T-helper 1 cell (primary cell): ENCODE measurements around the gene KLHL35.
"Not testable (repeated sequence)": the region's sequence is repeated elsewhere in the genome, so short reads cannot be mapped to it uniquely, and the experiment has no call there.

Experiments
- DNase-seq, 5 donors: peaks; one replicate each; pipeline ENCODE4 v3.0.0-alpha.2; 2012 to 2020

Gene KLHL35

DNA sequence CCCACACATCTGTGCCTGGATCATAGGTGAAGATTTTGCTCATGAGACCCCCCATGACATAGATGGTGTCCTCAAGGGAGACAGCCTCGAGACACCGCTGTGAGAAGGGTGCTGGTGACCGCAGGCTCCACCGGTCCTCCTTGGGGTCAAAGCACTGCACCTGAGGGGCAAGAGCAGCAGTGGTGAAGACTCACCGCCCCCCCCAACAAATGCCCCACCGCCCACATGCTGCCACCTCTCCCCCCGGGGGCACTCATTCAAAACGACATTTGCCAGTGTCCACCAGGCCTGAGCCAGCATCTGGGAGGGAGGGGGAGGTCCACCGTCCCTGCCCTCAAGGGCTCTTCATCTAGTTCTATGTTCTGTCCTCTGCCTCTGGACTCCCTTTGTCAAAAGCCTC lies 9.3 kb downstream of the KLHL35 start:
- DNase-seq = no peak

DNA sequence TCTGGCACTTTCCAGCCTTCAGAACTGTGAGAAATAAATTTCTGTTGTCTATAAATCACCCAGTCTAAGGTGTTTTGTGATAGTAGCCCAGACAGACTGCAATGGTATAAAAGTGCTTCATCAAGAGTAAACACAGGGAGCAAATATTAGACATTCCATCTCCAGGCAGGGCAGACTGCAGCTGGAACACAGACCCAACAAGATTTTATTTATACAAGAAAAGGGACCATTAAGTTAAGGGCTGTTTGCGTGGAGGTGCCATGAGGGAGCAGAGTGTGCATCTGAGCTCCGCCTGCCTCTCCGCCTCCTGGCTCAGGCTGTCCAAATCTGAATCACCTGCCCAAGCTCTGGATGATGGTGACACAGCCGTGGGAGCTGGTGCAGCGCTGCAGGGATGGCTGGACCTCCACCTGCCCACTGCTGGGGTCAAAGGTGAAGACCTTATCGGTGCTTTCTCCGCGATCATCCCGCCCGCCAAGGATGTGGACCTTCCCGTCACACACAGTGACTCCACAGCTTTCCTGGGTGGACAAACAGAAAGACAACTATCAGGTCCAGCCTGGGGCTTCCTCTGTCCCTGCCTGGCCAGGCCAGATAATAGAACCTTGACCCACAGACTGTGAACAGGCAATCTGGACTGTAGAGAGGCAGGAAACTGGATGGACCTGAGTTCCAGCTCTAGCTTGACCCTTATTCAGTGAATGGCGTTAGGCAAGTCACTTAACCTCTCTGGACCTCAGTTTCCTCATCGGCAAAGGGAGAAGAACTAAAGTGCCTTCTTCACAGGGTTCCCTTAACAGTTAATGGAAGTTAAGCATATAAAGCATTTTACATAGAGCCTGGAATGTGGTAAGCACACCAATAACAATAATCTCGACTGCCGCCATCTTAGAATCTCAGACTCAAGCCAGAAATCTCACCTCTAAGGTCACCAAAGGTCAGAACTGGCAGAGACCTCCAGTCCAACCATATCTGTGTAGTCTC lies 10.5 kb downstream of the KLHL35 start:
- DNase-seq = no peak

DNA sequence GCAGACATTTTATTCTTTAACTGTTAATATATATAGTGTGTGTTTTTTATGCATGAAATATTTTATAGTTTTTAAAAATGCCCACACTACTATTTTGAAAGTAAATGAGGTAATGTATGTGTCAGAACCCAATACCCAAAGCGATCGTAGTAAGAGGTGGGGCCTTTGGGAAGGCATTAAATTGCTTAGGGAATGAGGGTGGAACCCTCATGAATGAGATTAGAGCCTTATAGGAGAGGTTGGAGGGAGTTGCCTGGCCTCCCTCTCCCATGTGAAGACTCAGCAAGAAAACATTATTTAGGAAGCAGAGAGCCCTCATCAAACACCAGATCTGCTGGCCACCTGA lies 11.1 kb downstream of the KLHL35 start:
- DNase-seq = no peak

DNA sequence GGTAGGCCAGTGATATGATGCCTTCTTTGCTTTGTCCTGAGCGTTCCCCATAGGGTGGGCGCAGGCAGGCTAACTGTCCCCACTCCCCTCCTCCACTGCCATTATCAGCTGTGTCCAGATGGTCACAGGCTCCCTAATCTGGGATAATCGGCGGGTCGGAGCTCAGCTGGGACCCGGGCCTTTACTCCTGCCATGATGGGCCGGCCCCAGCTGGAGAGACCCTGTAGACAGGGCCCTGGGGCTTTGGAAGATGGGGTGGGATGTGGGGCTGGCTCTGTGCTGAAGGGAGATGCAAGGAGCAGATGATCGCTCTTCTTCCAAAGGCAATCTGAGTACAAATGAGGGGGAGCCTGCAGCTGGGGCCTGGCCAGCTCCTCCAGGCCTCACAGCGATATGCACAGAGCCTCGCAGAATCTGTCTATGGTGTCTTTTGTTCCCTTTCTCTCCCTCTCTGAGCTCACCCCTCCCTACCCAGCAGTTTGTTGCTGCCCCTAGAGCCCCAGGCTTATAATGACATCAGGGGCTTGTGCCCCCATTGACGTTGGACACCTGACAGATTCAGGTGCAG lies 11.9 kb downstream of the KLHL35 start:
- no peak for DNase-seq

DNA sequence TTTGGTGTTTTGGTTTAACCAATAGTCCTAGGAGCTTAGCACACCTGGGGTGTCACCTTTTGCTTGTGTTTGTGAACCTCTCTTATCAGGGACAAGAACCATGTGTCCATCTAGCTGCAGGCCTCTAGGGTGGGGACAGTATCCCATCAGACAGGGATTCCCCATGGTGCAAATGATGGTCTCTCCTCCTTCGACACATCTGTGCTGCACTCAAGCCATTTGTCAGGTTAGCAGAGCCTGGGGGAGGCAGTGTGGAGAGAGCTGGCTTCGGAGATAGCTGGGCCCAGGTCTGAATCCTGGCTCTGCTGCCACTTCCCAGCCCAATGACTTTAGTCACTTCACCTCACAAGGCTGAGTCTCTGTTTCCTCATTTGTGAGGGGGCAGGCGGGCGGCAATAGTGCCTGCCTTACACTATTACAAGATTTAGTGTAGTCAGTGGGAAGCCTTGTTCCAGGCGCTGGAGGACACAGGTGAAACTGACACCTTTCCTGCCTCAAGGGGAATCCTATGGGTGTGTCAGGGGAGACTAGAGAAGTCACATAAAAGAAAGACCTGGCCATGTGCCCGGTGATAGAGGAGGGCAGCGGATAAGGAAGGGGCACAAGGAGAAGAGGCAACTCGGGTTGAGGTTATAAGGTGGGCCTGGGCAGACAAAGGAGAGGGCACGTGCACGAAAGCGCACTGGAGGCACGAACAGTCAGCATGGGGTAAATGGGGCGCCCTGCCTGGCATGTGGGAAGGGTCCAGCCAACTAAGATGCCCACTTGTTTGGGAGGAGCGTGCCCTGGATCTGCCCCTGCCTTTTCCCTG lies 12.6 kb downstream of the KLHL35 start:
- no peak for DNase-seq

DNA sequence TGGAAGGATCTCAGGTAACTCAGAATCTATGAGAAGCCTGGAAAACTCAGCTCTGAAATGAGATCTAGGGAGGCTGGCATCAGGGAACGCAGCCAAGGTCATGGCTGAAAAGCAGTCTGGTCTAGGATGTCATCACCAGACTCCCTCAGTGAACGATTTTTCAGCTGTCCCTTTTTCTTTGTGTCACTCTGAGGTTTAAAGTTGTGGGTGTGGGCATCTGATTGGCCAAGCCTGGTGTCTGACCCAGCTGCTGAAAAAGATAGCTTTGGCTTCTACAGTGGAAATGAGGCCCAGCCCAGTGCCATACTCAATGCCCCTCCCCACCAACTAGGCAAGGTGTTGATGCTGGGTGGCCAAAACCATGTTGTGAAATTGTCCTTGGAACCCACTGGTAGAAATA lies 19.1 kb downstream of the KLHL35 start:
- DNase-seq = no peak

DNA sequence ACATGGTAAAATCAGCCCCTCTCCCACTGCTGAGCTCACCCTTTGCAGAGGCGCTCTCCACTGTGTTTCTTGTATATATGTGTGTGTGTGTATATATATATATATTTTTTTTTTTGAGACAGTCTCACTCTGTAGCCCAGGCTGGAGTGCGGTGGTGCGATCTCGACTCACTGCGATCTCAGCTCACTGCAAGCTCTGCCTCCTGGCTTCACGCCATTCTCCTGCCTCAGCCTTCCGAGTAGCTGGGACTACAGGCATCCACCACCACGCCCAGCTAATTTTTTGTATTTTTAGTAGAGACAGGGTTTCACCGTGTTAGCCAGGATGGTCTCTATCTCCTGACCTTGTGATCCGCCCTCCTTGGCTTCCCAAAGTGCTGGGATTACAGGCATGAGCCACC lies 19.9 kb downstream of the KLHL35 start:
- not testable (repeated sequence) for DNase-seq

DNA sequence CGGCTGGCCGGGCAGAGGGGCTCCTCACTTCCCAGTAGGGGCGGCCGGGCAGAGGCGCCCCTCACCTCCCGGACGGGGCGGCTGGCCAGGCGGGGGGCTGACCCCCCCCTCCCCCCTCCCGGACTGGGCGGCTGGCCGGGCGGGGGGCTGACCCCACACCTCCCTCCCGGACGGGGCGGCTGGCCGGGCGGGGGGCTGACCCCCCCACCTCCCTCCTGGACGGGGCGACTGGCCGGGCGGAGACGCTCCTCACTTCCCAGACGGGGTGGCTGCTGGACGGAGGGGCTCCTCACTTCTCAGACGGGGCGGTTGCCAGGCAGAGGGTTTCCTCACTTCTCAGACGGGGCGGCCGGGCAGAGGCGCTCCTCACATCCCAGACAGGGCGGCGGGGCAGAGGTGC lies 23.0 kb downstream of the KLHL35 start:
- not testable (repeated sequence) for DNase-seq

DNA sequence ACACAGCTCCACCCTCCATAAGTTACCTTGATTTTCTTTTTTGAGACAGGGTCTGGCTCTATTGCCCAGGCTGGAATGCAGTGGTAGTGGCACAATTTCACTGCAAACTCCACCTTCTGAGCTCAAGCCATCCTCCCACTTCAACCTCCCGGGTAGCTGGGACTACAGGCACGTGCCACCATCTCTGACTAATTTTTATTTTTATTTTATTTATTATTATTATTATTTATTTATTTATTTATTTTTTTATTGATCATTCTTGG lies 24.1 kb downstream of the KLHL35 start:
- DNase-seq = no peak

DNA sequence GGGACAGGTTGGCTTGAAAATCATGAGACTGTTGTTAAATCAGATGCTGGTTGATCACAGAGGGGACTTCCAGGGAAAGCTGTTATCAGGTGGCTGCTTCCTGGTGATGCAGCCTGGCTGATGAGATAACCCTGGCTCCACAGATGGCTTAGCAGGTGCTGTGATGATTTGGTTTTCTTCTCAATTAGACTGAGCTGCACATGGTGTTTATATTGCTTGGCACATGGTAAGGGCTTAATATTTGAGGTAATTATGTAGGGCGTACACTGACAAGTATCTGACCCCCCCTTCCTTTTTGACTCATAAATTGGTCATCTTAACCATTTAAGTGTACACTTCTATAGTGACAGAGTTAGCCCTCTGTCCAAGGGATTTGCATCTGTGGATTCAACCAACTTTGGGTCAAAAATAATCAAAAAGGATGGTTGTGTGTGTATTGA lies 26.6 kb downstream of the KLHL35 start:
- DNase-seq = no peak

DNA sequence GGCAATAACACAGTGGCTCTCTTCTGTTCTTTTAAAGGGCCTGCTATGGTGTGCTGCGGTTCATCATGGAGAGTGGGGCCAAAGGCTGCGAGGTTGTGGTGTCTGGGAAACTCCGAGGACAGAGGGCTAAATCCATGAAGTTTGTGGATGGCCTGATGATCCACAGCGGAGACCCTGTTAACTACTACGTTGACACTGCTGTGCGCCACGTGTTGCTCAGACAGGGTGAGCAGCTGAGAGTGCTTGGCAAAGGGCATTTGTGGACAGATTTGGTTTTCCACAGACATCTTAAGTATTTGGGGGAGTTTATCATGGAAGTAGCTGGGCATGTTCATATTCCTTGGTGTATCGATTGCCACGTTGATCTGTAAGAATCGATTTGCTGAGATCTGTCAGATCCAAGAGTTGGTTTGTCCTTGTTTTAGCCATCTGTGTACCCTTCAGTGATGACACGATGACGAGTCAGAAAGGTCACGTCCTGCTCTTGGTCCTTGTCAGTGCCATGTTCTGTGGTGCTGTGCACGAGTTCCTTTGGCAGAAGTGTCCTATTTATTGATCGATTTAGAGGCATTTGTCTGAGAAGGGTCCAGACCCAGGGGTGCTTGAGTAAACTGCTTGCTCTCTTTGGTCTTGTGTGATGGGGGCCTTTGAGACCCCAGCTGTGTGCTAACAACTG lies 28.9 kb downstream of the KLHL35 start:
- DNase-seq = no peak

DNA sequence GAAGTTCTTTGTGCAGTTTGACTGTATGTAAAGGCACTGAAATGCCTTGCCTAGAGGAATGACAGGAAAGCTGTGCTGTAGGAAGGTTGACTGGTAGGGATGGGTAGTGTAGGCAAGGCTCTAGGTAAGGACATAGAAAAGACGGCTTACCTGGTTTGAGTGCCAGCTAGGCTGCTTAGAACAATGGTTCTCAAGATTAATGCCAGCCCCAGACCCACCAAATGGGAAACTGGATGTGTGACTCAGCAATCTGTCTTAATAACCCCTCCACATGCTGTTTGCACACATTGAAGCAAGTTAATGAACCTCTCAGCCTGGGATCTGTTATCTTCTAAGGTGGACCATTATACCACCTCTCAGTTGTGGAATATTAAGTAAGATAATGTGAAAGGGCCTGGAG lies 30.0 kb downstream of the KLHL35 start:
- DNase-seq = no peak

DNA sequence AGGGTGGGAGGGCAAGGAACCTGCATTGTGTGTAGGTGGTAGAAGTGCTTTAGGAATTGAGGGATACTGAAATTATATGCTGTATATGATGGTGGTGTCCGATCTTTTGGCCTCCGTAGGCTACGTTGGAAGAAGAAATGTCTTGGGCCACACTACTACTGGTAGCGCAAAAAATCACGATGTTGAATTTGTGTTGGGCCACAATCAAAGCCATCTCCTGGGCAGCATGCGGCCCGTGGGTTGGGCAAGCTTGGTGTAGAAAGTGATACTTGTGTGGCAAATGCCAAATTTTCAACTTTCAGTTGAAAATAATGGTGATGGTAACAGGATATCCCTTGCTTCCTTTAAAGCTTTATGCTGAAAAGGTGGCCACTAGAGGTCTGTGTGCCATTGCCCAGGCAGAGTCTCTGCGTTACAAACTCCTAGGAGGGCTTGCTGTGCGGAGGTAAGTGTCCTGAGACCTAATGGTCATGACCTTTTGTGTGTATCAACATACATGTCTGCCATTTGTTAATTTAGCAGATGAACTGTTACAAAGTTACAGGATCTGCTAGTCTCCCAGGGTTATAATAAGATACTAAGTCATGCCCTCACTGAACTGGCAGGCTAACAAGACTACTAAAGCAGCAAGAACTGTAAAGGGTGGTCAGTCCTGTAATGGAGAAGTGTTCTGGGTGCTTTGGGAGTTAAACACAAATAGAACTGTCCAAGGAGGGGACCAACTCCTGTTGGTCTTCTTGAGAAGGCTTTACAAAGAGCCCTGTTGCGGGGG lies 30.8 kb downstream of the KLHL35 start:
- DNase-seq = no peak

DNA sequence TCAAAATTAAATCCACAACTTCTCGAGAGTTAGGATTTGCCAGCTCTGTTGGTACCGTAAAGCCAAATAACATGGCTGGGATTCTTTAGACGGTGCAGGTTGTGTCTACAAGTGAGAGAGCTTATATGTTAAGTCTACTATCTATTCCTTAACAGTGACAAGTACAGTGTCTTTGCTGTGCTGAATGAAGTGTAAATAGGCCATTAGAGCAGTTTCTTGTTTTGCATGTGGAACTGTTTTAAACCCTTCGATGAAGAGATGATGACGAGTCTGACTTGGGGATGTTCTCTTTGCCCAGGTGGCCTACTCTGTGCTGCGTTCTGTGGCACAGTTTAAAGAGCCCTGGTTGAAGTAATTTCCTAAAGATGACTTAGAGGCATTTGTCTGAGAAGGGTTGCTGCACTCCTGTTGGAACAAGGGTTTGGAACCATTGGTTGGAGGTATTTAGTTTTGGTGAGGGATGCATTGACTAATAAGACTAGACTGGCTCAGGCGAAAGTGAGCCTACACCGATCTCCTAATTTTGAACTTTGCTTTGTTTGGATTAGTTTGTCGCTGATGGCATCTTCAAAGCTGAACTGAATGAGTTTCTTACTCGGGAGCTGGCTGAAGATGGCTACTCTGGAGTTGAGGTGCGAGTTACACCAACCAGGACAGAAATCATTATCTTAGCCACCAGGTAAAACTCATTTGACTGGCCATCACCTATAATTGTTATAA lies 32.7 kb downstream of the KLHL35 start:
- peak in 2 of 5 donors; percentile 6 to 27 for DNase-seq

DNA sequence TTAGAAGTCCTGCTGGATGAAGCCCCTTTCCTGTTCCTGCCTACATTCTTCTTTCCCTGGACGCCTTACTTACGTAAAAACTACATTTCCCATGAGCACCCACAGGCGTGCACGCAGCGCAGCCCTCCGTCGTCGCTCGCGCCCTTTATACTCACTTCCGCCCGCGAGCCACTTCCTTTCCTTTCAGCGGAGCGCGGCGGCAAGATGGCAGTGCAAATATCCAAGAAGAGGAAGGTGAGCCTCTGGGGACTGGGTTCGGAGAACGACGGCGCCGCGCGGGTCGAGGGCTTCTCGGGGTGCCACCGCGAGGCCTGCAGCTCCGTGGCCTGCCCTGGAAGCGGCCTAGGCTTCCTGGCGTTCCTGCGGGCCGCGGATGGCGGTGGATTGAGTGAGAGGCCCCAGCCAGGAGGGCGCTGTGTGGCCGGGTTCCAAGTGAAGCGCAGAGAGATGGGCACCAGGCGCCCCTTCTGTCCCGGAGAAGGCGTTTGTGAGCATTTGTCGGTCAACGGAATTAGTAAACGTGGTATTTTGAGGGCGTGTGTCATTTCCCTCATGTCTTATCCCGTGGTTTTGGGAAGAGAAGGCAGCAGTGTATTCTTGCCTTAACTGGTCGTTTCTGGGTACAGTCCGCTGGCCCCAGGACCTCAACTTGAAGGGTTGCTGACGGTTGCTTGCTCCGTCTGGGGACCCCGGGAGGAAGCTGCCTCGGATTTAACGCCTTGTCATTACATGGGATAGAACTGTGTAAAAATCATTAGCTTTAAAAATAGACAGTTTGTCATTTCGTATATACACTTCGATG lies 33.5 kb downstream of the KLHL35 start, which contains the start of gene RPS3:
Gene RPS3, plus strand, starts transcription at position 175 of the 802 bp plus-strand sequence. Its CDS starts 30 bp downstream, at position 205.
- DNase-seq = peak; percentile 71 to 91 (median 78)

DNA sequence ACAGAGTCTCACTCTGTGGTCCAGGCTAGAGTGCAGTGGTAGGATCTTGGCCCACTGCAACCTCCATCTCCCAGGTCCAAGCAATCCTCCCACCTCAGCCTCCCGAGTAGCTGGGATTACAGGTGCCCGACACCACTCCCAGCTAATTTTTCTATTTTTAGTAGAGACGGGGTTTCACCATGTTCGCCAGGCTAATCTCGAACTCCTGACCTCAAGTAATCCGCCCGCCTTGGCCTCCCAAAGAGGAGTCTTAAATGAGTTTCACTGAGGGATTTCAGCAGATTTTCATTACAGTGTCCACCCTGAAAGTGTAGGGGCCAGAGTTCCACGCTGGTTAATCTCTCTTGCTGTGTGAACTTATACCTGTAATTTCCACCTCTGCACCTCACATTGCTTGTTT lies 34.1 kb downstream of the KLHL35 start:
- DNase-seq = no peak

DNA sequence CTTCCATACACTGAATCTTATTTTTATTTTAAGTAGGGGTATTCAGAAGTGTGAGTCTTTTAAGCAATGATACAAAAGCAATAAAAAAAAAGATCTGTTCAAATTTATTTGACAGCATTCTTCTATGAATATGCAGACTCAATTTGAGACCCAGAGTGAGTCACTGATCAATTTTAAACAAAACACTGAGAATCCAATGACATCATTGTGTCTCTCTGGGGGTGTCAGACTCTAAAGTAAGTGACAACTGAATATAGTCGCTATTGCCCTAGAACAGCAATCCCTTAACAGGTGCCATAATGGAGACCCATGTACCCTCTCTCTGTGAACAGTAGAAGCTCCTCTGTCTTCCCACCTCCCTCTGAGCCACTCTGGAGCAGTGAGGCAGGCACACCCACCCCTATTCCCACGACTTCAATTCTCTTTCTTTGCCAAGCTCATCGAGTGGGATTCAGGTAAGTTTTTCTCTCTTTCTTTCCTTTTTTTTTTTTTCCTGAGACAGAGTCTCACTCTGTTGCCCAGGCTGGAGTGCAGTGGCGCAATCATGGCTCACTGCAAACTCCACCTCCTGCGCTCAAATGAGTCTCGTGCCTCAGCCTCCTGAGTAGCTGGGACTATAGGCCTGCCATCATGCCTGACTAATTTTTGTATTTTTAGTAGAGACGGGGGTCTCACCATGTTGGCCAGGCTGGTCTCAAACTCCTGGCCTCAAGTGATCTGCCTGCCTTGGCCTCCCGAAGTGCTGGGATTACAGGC lies 38.7 kb downstream of the KLHL35 start:
- no peak for DNase-seq

DNA sequence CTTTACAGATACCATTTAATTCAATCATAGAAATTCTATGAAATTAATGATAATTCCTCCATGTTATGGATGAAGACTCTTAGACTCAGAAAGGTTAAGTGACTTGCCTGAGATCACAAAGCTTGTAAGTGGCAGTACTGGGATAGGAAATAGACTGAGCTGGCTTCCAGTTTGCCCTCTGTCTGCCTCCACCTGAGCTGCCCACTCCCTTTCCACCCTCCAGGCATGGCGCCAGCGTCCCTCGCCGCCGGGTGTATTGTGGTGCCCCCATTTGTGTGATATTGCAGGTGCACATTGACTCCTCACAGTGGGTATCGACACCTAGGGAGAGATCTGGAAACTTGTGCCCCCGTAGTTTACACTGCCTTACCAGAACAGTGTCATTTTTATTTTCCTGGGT lies 43.1 kb downstream of the KLHL35 start:
- no peak for DNase-seq

DNA sequence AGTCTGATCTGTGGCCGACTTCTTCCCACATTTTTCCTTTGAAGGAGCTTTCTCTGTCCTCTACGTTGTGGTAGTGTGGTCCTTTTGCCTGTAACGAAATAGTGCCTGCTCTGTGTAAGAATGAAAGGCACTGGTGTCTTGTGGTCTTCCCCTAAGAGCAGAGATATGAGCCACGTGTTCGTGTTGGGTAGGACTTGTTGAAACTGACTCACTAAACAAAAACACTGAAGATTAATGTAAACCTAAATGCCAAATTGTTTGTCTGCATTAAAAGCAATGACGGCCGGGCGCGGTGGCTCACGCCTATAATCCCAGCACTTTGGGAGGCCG lies 43.8 kb downstream of the KLHL35 start:
- DNase-seq = no peak
